PFSK-1 (cell line): ENCODE measurements around the gene TECTB.

Source experiments
- FOXP2 ChIP-seq: optimal IDR thresholded peaks from 2 replicates; pipeline ENCODE3; 2011; ENCODE audit warnings: borderline replicate concordance, control low read depth, inconsistent platforms; ENCODE audit not compliant: insufficient read depth; ENCODE audit errors: extremely low read length, extremely low read depth
- POLR2AphosphoS5 ChIP-seq: IDR thresholded peaks from 2 replicates; pipeline ENCODE4 v1.6.1; 2012; ENCODE audit warnings: low read depth, mild to moderate bottlenecking, control low read depth, low read length, moderate library complexity
- SIN3A ChIP-seq: IDR thresholded peaks from 2 replicates; pipeline ENCODE4 v1.6.1; 2012; ENCODE audit warnings: mild to moderate bottlenecking, low read length, moderate library complexity, borderline replicate concordance; ENCODE audit not compliant: insufficient read depth
- TAF1 ChIP-seq: IDR thresholded peaks from 2 replicates; pipeline ENCODE4 v1.6.1; 2012; ENCODE audit warnings: low read length, control low read depth, borderline replicate concordance; ENCODE audit not compliant: insufficient read depth
- TF ChIP-seq, protein P1 (sequence below), 2 experiments: IDR thresholded peaks; 2 replicates each; pipeline versions ENCODE4 v1.6.1 to v1.8.0; 2011 to 2012; ENCODE audit warnings: low read depth in 2 of 2, low read length in 2 of 2, control low read depth in 1 of 2, inconsistent platforms in 1 of 2, mild to moderate bottlenecking in 1 of 2, moderate library complexity in 1 of 2; ENCODE audit not compliant: insufficient read depth in 1 of 2

The TECTB gene

GRCh38 chr10:112347709-112348671 lies 64.8 kb downstream of the TECTB start:
- TF ChIP-seq SIN3A (no peak), TAF1 (no peak), POLR2AphosphoS5 (no peak), FOXP2 (no peak)
- TF ChIP-seq, protein P1, sequence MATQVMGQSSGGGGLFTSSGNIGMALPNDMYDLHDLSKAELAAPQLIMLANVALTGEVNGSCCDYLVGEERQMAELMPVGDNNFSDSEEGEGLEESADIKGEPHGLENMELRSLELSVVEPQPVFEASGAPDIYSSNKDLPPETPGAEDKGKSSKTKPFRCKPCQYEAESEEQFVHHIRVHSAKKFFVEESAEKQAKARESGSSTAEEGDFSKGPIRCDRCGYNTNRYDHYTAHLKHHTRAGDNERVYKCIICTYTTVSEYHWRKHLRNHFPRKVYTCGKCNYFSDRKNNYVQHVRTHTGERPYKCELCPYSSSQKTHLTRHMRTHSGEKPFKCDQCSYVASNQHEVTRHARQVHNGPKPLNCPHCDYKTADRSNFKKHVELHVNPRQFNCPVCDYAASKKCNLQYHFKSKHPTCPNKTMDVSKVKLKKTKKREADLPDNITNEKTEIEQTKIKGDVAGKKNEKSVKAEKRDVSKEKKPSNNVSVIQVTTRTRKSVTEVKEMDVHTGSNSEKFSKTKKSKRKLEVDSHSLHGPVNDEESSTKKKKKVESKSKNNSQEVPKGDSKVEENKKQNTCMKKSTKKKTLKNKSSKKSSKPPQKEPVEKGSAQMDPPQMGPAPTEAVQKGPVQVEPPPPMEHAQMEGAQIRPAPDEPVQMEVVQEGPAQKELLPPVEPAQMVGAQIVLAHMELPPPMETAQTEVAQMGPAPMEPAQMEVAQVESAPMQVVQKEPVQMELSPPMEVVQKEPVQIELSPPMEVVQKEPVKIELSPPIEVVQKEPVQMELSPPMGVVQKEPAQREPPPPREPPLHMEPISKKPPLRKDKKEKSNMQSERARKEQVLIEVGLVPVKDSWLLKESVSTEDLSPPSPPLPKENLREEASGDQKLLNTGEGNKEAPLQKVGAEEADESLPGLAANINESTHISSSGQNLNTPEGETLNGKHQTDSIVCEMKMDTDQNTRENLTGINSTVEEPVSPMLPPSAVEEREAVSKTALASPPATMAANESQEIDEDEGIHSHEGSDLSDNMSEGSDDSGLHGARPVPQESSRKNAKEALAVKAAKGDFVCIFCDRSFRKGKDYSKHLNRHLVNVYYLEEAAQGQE (IDR thresholded peaks at IDR 0.05; ENCODE audit: insufficient read depth in 1 of 2, low read depth in 2 of 2, low read length in 2 of 2): no peak

DNA sequence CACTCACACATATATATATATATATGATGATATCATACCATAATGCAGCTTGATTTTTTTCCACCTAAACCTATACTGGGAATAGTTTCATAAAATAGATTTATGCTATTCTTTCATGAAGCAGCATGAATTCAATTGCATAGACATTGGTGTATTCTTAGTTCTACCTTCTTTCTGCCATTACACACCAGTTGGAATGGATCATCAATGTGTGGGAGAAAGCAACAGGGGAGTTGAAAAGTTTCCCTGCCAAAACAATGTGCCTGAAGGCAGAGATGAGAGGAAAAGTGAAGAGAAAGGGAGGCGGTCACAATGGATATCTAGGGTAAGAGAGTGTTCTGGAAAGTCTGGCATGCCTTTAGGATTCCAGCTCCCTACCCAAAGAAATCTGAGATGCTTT lies 65.6 kb downstream of the TECTB start:
- TF ChIP-seq, protein P1 (IDR thresholded peaks at IDR 0.05; ENCODE audit: insufficient read depth in 1 of 2, low read depth in 2 of 2, low read length in 2 of 2): no peak
- TF ChIP-seq TAF1 (no peak), POLR2AphosphoS5 (no peak), FOXP2 (no peak), SIN3A (no peak)

DNA sequence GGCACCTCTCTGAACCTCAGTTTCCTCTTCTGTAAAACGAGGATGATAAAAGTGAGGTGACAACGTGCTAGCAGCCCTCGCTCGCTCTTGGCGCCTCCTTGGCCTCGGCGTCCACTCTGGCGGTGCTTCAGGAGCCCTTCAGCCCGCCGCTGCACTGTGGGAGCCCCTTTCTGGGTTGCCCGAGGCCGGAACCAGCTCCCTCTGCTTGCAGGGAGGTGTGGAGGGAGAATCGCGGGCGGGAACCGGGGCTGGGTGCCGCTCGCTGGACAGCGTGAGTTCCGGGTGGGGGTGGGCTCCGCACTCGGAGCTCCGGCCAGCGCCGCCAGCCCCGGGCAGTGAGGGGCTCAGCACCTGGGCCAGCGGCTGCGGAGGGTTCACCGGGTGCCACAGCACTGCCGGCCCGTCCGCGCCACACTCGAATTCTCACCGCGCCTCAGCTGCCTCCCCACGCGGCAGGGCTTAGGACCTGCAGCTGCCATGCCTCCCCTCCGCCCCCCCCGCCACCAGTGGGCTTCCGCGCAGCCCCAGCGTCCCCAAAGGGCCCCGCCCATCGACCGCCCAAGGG lies 66.4 kb downstream of the TECTB start:
- no peak for TF ChIP-seq TAF1
- TF ChIP-seq SIN3A: no peak
- TF ChIP-seq FOXP2: no peak
- TF ChIP-seq, protein P1 (IDR thresholded peaks at IDR 0.05; ENCODE audit: insufficient read depth in 1 of 2, low read depth in 2 of 2, low read length in 2 of 2): no peak
- no peak for TF ChIP-seq POLR2AphosphoS5

- TF ChIP-seq POLR2AphosphoS5 (no peak), FOXP2 (no peak), SIN3A (no peak), TAF1 (no peak)
- TF ChIP-seq, protein P1 (IDR thresholded peaks at IDR 0.05; ENCODE audit: insufficient read depth in 1 of 2, low read depth in 2 of 2, low read length in 2 of 2): no peak
Observed at GRCh38 chr10:112351146-112351545, 67.9 kb downstream of the TECTB start.
